ENCODE results near the gene MCU. TPM values are rescaled to one million over a fixed set of nuclear protein-coding genes. Genes with fewer than 3 reads are reported as not detected.
A peak's percentile ranks its signal among the peaks of the same experiment; 100 is the strongest.

Gene MCU
- total and polyA plus RNA-seq, 7 donors = 32.4 to 118 (median 66.1) TPM

GRCh38 chr10:72841487-72841886 is 149.5 kb downstream of the MCU start:
- DNase-seq (no peak), ATAC-seq (no peak)
- Histone ChIP-seq H3K27ac (no peak overlapping the region), H3K9me3 (no peaks in the 10 kb centered on the region), H3K4me3 (no peak overlapping the region), H3K36me3 (ENCODE audit: insufficient read depth in 1 of 2, low read depth in 1 of 2) (no peaks in the 10 kb centered on the region), H3K27me3 (ENCODE audit: insufficient read depth in 3 of 3, low read length in 2 of 3) (no peaks in the 10 kb centered on the region), H3K4me1 (no peaks in the 10 kb centered on the region)
- WGBS, 3 donors = 74 to 82% (median 80%) methylated on average over 5 of the region's 5 CpGs
- intact Hi-C loops (cut with DNase I) = no loop called here
- TF ChIP-seq CTCF (IDR thresholded peaks at IDR 0.05) = no peak

DNA sequence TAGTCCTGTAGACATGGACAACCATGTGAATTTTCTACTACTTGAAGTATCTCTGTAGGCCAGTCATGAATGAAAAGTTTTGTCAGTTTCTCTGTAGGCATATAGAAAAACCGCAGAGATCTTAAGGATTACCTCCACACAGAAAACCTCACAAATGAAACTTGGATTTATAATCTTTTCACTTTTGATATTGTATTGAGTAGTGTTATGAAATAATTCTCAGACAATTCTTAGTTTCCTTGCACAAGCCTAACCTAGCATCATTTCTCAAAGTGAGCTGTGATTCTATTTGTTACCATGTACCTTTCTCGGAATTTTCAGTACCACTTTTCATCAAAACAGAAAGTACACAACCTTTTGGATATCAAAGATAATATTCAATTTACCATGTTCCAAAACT is 150.2 kb downstream of the MCU start:
- WGBS, 3 donors = 95 to 96% (median 95%) methylated on average over 2 of the region's 2 CpGs
- ATAC-seq = no peak
- Histone ChIP-seq H3K36me3 (ENCODE audit: insufficient read depth in 1 of 2, low read depth in 1 of 2) (no peaks in the 10 kb centered on the region), H3K4me1 (no peaks in the 10 kb centered on the region), H3K27me3 (ENCODE audit: insufficient read depth in 3 of 3, low read length in 2 of 3) (no peaks in the 10 kb centered on the region), H3K9me3 (no peaks in the 10 kb centered on the region), H3K4me3 (no peak overlapping the region), H3K27ac (no peak overlapping the region)
- TF ChIP-seq CTCF (IDR thresholded peaks at IDR 0.05) = no peak
- DNase-seq = no peak
- intact Hi-C loops (cut with DNase I) = no loop called here

DNA sequence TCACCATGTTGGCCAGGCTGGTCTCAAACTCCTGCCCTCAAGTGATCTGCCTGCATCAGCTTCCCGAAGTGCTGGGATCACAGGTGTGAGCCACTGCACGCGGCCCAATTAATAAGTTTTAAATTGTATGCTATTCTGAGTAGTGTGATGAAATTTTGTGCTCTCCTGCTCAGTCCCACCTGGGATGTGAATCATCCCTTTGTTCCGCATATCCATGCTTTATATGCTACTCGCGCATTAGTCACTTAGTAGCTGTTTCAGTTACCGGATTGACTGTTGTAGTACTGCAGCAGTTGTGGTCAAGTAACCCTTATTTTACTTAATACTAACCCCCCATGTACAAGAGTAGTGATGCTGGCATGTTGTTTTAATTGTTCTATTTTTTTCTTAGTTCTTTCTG is 154.3 kb downstream of the MCU start:
- intact Hi-C loops (cut with DNase I) = no loop called here
- no peak overlapping the region for H3K27ac ChIP-seq
- WGBS, 3 donors = 83 to 84% (median 84%) methylated on average over 7 of the region's 7 CpGs
- no peak overlapping the region for H3K4me3 ChIP-seq
- H3K9me3 ChIP-seq = no peaks in the 10 kb centered on the region
- ATAC-seq (peak; percentile 44 to 74 (median 62)), DNase-seq (no peak)
- H3K27me3 ChIP-seq (ENCODE audit: insufficient read depth in 3 of 3, low read length in 2 of 3) = no peaks in the 10 kb centered on the region
- H3K4me1 ChIP-seq = no peaks in the 10 kb centered on the region
- TF ChIP-seq CTCF (IDR thresholded peaks at IDR 0.05) = no peak
- H3K36me3 ChIP-seq (ENCODE audit: insufficient read depth in 1 of 2, low read depth in 1 of 2) = no peaks in the 10 kb centered on the region

GRCh38 chr10:72847681-72848080 is 155.7 kb downstream of the MCU start:
- Histone ChIP-seq H3K9me3 (no peaks in the 10 kb centered on the region), H3K27me3 (ENCODE audit: insufficient read depth in 3 of 3, low read length in 2 of 3) (no peaks in the 10 kb centered on the region), H3K27ac (no peak overlapping the region), H3K36me3 (ENCODE audit: insufficient read depth in 1 of 2, low read depth in 1 of 2) (no peaks in the 10 kb centered on the region), H3K4me1 (no peaks in the 10 kb centered on the region), H3K4me3 (no peak overlapping the region)
- intact Hi-C loops (cut with DNase I) = no loop called here
- ATAC-seq (peak; percentile 21 to 41 (median 28)), DNase-seq (no peak)
- TF ChIP-seq CTCF (IDR thresholded peaks at IDR 0.05) = no peak
- WGBS, 3 donors = 88 to 95% (median 90%) methylated on average over 2 of the region's 2 CpGs

DNA sequence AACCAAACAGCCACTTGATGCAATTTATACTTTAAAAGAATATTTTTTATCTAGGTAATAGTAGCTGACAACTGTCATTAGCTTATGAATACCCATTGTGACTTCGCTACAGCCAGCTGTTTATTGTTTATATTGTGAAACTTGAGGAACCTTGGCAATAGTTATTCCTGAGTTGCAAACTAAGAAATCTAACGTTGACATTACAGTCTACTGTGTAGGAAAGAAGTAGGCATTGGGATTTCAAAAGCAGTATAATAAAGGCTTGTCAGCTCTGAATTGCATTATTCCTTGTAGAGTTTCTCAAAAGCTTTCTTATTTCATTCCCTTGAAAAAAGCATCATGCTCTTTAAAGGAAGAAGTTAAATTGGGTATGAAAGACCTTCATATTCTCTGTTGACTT is 158.9 kb downstream of the MCU start:
- H3K4me3 ChIP-seq = no peak overlapping the region
- 52 to 67% (median 54%) methylated on average over 2 of the region's 2 CpGs for WGBS, 3 donors
- no peaks in the 10 kb centered on the region for H3K36me3 ChIP-seq (ENCODE audit: insufficient read depth in 1 of 2, low read depth in 1 of 2)
- no peak for ATAC-seq
- DNase-seq = no peak
- H3K27ac ChIP-seq = no peak overlapping the region
- no peak for TF ChIP-seq CTCF (IDR thresholded peaks at IDR 0.05)
- intact Hi-C loops (cut with DNase I) = no loop called here
- no peaks in the 10 kb centered on the region for H3K4me1 ChIP-seq
- no peaks in the 10 kb centered on the region for H3K9me3 ChIP-seq
- no peaks in the 10 kb centered on the region for H3K27me3 ChIP-seq (ENCODE audit: insufficient read depth in 3 of 3, low read length in 2 of 3)
